DMS53 (cell line): ENCODE data around the gene STXBP4.
"Not testable (repeated sequence)": the region's sequence is repeated elsewhere in the genome, so short reads cannot be mapped to it uniquely, and the experiment has no call there.

Source experiments
- DNase-seq: peaks from one replicate; lab custom pipeline; 2025; lab: John Stamatoyannopoulos, UW

STXBP4 gene

DNA sequence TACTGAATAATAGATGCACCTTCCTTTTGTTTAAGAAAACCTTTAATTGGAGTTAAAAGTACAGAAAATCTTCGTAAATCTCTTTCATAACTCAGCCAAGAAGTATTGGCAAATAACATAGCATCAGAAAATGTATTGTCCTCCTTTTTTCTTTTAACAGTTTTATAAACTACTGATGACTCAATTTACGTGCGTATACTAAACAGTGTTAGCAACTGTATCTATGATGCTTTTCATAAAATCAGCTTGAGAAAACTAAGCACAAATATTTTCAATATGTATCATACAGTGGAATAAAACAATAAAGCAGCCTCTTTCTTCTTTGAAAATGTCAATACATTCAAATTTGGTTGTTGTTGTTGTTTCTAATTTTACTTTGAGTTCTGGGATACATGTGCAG lies 88.6 kb downstream of the STXBP4 start:
- DNase-seq, result no peak

- no peak for DNase-seq
Observed at GRCh38 chr17:55059724-55060123, 91.2 kb downstream of the STXBP4 start.

- DNase-seq, result no peak
Observed at GRCh38 chr17:55062921-55063320, 94.4 kb downstream of the STXBP4 start.

DNA sequence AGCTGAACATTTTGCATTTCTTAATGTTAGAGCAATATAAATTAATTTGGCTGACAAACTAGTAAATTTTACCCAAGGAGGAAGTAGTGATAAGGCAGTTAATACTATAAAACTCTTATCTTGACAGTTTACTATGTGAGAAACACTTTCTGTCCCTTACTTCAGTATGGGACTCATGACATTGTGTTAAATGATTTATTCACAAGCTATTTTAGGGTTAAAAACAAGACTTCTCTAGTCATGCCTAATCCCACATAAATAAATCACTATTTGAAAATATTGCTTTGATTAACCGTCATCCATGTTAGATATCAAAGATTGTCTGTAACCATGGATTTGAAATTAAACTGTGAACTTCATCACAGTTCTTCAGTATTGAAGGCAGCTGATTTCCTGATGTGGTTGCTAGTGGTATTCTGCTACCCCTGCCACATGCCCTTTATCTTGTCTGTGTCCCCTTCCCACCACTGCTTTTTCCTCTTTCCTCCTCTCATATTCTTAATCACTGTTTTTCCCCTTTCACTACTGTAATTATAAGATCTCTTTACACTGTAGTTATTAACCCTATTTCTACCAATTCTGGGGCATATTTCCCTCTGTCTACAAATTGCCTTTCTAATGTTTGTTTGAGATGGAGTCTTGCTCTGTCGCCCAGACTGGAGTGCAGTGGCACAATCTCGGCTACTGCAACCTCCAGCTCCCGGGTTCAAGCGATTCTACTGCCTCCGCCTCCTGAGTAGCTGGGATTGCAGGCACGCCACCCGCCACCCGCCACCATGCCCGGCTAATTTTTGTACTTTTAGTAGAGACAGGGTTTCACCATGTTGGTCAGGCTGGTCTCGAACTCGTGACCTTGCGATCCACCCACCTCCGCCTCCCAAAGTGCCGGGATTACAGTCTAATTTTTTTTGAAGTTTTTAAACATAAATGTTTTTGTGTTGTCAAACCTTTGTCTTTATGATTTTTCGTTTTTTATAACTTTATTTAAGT lies 95.6 kb downstream of the STXBP4 start:
- DNase-seq, result no peak

- no peak for DNase-seq
Observed at GRCh38 chr17:55067697-55068439, 99.3 kb downstream of the STXBP4 start.

GRCh38 chr17:55068862-55069811 lies 100.6 kb downstream of the STXBP4 start:
- DNase-seq, result no peak

DNA sequence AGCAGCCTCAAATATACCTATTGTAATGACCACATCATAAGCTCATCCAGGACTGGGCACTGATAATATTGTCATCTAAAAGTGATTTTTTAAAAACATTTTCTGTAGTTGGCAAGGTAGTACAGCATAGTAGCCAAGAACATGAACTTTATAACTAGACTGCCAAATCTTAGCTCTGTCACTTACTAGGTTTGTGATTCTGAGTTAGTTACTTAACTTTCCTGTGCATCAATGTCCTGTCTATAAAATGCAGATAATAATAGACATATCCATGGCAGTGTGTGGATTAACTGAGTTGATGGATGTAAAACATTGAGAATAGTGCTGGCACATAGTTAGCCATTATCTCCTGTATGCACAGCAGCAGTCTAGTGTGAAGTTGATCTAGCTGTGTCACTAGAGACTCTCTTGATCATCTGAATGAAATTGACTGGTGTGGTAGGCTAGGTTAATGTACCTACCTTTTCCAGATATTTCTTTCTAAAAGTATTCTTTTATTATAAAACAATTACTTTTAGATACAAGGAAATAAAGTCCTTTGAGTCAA lies 101.5 kb downstream of the STXBP4 start:
- DNase-seq, result no peak

GRCh38 chr17:55072898-55073297 lies 104.3 kb downstream of the STXBP4 start:
- peak; percentile 21 for DNase-seq

DNA sequence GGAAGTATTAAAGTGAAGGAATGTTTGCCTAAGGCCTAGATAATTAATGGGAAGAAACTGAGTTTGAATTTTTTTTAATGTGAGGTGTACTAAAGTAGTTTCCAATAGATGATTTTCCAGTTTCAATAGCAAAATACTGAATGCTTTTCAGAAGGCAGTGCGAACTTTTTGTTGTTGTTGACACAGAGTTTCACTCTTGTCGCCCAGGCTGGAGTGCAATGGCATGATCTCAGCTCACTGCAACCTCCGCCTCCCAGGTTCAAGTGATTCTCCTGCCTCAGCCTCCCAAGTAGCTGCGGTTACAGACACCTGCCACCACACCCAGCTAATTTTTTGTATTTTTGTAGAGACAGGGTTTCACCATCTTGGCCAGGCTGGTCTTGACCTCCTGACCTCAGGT lies 104.9 kb downstream of the STXBP4 start:
- not testable (repeated sequence) for DNase-seq

DNA sequence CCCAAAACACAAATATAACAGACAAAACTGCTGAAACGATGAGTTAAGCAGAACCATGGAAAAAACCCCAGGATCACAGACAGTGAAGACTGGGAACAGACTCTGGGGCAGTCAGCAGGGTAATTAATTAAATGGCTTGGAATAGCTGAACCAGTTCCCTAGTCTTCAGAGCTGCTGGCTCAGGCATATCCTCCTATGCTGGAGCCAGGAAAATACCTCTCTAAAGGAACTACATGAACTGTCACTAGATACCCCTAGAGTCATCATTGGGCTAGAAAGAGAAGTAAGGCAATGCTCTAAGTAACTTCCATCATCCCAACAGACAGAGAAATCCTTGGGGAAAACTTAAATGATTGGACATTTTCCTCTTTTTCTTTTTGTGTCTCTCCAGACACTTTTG lies 113.0 kb downstream of the STXBP4 start:
- DNase-seq, result no peak

- DNase-seq, result peak; percentile 27
Observed at GRCh38 chr17:55086635-55087058, 118.1 kb downstream of the STXBP4 start.

DNA sequence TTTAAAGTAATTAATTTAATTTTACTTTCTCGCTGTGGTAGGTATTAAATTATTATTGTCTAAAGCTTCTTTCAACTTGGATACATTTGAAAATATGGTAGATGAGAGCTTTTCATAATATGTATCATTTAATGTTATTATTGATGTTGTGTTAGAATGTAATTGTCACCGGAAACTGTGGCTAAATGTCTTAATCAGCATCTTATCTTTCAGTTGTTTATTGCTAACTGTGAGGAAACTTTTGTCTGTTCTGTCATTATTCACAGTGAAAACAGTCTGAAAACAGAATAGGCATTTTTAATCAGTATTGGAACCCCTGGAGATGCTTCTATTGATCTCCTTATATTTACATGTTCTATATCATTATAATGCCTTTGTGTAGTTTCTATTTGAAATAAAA lies 120.7 kb downstream of the STXBP4 start:
- DNase-seq, result no peak

GRCh38 chr17:55090079-55090492 lies 121.5 kb downstream of the STXBP4 start:
- DNase-seq, result peak; percentile 80

GRCh38 chr17:55093353-55093752 lies 124.8 kb downstream of the STXBP4 start:
- no peak for DNase-seq

- DNase-seq, result no peak
Observed at GRCh38 chr17:55098765-55099164, 130.2 kb downstream of the STXBP4 start.

DNA sequence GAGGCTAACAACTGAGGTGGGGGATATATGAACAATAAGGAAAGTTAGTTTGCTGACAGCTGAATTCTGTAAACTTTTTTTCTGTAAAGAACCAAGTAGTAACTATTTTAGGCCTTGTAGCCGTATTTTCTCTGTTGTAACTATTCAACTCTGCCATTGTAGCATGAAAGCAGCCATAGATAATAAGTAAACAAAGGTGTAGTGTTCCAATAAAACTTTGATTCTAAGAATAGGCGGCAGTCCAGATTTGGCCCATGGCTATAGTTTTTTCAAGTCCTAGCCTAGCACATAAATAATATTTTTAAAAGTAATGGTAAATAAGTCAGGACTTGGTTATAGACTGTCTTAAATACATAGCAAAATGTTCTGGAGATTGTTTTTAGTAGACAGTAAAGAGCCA lies 142.0 kb downstream of the STXBP4 start:
- no peak for DNase-seq

DNA sequence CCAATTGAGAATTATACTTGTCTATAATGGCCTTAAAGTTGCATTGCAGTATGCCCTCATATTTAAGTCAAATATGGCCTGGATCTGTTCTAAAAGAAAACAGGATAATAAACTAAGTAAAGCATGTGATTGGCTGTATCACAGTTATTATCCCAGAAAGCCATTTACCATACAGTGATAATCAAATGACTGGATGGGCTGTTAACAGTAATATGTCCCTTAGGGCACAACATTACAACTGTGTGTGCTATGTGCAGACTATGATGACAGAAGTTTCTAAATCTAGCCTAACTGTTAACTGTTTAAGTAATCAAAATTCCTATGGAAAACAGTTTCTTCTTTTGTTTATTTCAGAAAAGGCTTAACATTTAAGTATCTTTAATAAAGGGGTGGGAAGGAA lies 145.7 kb downstream of the STXBP4 start:
- DNase-seq, result no peak

- DNase-seq, result no peak
Observed at GRCh38 chr17:55116440-55116914, 147.9 kb downstream of the STXBP4 start.

DNA sequence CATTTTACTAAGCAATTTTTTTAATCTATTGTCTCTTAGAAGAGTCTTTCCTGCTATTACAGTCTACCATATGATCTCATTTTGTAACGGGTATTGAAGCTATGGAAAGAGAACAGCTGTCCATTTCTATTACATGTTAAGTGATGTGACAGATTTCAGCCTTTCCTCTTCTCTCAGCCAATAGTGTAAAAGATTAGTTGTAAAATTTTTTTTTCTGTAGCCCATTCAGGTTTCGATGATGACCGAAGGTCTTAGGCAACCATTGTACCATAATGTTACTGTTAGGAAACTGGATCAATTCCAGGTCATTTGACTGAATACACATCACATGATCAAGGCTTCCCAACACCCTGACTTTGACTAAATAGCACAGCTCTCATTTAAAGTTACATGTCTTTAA lies 148.6 kb downstream of the STXBP4 start:
- no peak for DNase-seq

- no peak for DNase-seq
Observed at GRCh38 chr17:55120651-55121050, 152.1 kb downstream of the STXBP4 start.

DNA sequence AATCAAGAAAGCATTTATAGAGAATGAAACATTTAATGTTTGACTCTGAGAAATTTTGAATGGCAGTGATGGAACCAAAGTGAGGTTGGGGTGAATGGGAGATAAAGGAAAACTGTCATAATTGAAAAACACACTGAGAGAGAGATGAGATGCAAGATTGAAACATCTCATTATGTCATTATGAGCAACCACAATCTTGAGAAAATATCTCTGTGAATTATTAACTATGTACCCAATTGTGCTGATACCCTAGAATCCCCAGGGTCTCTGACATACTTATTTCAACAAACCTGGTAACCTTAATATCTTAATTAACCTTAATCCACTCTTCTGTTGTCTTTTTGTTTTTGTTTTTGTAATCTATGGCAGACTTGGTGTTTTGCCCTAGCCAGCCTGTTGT lies 152.7 kb downstream of the STXBP4 start:
- DNase-seq, result no peak
